Gastrocnemius medialis (tissue), 4 donors: Measurements from ENCODE around the gene CEP126.

ENCODE experiments used
- CTCF ChIP-seq, 5 experiments: fragments of 450-650 bp in 3 of 5; fragments of 200-600 bp in 2 of 5; sonication (generic) in 2 of 5; IDR thresholded peaks in 4 of 5; conservative IDR thresholded peaks in 1 of 5; 1 replicate in 4 of 5; 2 replicates in 1 of 5; pipeline ENCODE4 v1.5.1; 2016 to 2019; ENCODE audit warnings: antibody characterized with exemption in 5 of 5, mild to moderate bottlenecking in 3 of 5, moderate library complexity in 3 of 5
- POLR2A ChIP-seq, 2 donors: fragments of 450-650 bp; IDR thresholded peaks; one replicate each; pipeline ENCODE4 v1.6.1; 2017; ENCODE audit warnings: antibody characterized with exemption in 2 of 2, mild to moderate bottlenecking in 2 of 2, moderate library complexity in 2 of 2

GRCh38 chr11:101975734-101976133 lies 60.9 kb downstream of the CEP126 start:
- TF ChIP-seq POLR2A (IDR thresholded peaks at IDR 0.05) (no peak), CTCF (IDR thresholded peaks at IDR 0.05 in 4 of 5, conservative IDR thresholded peaks at IDR 0.05 in 1 of 5) (no peak)
